Ishikawa (cell line): ENCODE results near the gene TM7SF2.

Experiments used
- CEBPB ChIP-seq: IDR thresholded peaks from 2 replicates; pipeline ENCODE4 v1.6.1; 2012
- CREB1 ChIP-seq: IDR thresholded peaks from 2 replicates; pipeline ENCODE4 v1.6.1; 2012; ENCODE audit warnings: low read depth
- EGR1 ChIP-seq: IDR thresholded peaks from 2 replicates; pipeline ENCODE4 v1.6.1; 2012
- EP300 ChIP-seq: IDR thresholded peaks from 2 replicates; pipeline ENCODE4 v1.6.1; 2012; ENCODE audit warnings: borderline replicate concordance
- FOXM1 ChIP-seq: IDR thresholded peaks from 2 replicates; pipeline ENCODE4 v1.6.1; 2012; ENCODE audit warnings: low read depth, borderline replicate concordance
- MAX ChIP-seq: IDR thresholded peaks from 2 replicates; pipeline ENCODE4 v1.6.1; 2012
- NFIC ChIP-seq: IDR thresholded peaks from 2 replicates; pipeline ENCODE4 v1.6.1; 2012
- RAD21 ChIP-seq: IDR thresholded peaks from 2 replicates; pipeline ENCODE4 v1.6.1; 2012; ENCODE audit warnings: low read depth
- TAF1 ChIP-seq: IDR thresholded peaks from 2 replicates; pipeline ENCODE4 v1.6.1; 2012; ENCODE audit warnings: low read depth, mild to moderate bottlenecking
- TCF12 ChIP-seq: IDR thresholded peaks from 2 replicates; pipeline ENCODE4 v1.6.1; 2012; ENCODE audit warnings: low read depth
- USF1 ChIP-seq: IDR thresholded peaks from 2 replicates; pipeline ENCODE4 v1.6.1; 2012
- YY1 ChIP-seq: IDR thresholded peaks from 2 replicates; pipeline ENCODE4 v1.6.1; 2012; ENCODE audit warnings: low read depth
- ZBTB7A ChIP-seq: IDR thresholded peaks from 2 replicates; pipeline ENCODE4 v1.6.1; 2012; ENCODE audit warnings: low read depth
- TF ChIP-seq, protein P1 (sequence below): IDR thresholded peaks from 2 replicates; pipeline ENCODE4 v1.6.1; 2012; ENCODE audit warnings: low read depth, mild to moderate bottlenecking

DNA sequence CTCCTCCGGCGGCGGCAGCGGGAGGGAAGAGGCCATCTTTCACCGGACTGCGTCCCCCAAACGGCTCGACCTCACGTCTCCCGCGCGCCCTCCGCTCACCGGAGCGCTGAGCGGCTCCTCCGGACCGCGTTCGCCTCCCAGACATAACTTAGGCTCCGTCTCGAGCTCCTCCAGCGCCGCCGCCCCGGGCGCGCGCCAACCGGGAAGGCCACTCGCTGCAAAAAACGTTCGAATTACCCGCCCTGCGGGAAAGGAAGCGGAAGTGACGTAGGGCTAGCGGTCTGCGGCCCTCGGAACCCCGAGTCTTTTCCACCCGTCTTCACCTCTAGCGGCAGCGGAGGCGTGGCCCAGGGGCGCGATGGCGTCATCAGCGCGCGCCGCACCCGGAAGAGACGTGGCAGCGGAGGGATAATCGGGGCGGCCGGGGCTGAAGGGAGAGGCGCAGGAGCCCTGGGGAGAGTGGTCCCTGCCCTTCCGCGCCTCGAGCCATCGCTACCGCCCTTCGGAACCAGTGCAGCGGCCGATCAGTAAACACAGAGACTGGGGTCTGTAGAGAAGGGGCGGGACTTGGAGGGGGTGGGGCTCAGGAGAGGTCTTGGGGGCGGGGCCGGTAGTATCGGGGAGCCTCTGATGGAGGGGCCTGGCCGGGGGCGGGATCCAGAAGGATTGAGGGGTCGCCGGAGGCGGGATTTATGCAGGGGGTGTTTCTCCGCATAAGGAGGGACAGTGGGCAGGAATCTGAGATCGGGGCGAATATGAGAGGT is 27.7 kb upstream of the TM7SF2 start, which contains the start of the genes CDCA5 and ZFPL1:
- TF ChIP-seq TAF1 (peak; percentile 78), RAD21 (no peak), CREB1 (peak; percentile 98), EP300 (peak; percentile 62), EGR1 (no peak), MAX (peak; percentile 79), TCF12 (peak; percentile 72), NFIC (peak; percentile 37; the same call in 1 of the 2 replicates), USF1 (peak; percentile 37; the same call in 1 of the 2 replicates), CEBPB (no peak), FOXM1 (peak; percentile 69; the same call in 1 of the 2 replicates), ZBTB7A (peak; percentile 63; the same call in 1 of the 2 replicates), YY1 (peak; percentile 64; the same call in 1 of the 2 replicates)
- TF ChIP-seq, protein P1, sequence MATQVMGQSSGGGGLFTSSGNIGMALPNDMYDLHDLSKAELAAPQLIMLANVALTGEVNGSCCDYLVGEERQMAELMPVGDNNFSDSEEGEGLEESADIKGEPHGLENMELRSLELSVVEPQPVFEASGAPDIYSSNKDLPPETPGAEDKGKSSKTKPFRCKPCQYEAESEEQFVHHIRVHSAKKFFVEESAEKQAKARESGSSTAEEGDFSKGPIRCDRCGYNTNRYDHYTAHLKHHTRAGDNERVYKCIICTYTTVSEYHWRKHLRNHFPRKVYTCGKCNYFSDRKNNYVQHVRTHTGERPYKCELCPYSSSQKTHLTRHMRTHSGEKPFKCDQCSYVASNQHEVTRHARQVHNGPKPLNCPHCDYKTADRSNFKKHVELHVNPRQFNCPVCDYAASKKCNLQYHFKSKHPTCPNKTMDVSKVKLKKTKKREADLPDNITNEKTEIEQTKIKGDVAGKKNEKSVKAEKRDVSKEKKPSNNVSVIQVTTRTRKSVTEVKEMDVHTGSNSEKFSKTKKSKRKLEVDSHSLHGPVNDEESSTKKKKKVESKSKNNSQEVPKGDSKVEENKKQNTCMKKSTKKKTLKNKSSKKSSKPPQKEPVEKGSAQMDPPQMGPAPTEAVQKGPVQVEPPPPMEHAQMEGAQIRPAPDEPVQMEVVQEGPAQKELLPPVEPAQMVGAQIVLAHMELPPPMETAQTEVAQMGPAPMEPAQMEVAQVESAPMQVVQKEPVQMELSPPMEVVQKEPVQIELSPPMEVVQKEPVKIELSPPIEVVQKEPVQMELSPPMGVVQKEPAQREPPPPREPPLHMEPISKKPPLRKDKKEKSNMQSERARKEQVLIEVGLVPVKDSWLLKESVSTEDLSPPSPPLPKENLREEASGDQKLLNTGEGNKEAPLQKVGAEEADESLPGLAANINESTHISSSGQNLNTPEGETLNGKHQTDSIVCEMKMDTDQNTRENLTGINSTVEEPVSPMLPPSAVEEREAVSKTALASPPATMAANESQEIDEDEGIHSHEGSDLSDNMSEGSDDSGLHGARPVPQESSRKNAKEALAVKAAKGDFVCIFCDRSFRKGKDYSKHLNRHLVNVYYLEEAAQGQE, result 0 out of 2 replicates have a peak, but pooled peaks have one; percentile 19
